ENCODE measurements around the gene SLIT3. TPM values are rescaled to one million over a fixed set of nuclear protein-coding genes. Genes with fewer than 3 reads are reported as not detected.

SLIT3 gene
- total and polyA plus RNA-seq, 2 experiments from 2014 or later = 58.4 to 96.7 TPM

DNA sequence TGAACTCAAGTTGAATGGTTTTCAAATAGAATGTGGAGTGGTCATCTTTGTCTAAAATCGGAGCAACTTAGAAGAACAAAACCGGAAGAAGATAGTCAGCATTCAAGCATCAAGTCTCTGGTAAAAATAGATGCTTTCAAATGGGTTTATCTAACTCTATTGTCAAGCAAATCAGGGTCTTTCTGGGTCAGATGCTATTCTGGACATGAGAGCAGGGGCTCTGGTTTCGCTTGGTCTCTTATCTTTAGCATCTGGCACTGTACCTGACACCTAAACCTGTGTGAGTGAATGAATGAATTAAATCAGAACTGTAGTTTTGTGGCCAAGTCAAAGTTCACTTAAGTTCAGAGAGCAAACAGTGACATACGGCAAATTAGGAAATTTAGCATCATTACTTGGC lies 173.5 kb downstream of the SLIT3 start:
- H3K9me3 ChIP-seq (ENCODE audit: low read depth) = no peaks in the 10 kb centered on the region
- no peaks in the 10 kb centered on the region for H3K27me3 ChIP-seq
- H3K4me2 ChIP-seq = no peak overlapping the region
- H3K9me2 ChIP-seq (replicated peaks; ENCODE audit: insufficient read depth) = no peaks in the 10 kb centered on the region
- no peak overlapping the region for H3K4me3 ChIP-seq
- TF ChIP-seq, protein P1, sequence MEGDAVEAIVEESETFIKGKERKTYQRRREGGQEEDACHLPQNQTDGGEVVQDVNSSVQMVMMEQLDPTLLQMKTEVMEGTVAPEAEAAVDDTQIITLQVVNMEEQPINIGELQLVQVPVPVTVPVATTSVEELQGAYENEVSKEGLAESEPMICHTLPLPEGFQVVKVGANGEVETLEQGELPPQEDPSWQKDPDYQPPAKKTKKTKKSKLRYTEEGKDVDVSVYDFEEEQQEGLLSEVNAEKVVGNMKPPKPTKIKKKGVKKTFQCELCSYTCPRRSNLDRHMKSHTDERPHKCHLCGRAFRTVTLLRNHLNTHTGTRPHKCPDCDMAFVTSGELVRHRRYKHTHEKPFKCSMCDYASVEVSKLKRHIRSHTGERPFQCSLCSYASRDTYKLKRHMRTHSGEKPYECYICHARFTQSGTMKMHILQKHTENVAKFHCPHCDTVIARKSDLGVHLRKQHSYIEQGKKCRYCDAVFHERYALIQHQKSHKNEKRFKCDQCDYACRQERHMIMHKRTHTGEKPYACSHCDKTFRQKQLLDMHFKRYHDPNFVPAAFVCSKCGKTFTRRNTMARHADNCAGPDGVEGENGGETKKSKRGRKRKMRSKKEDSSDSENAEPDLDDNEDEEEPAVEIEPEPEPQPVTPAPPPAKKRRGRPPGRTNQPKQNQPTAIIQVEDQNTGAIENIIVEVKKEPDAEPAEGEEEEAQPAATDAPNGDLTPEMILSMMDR (IDR thresholded peaks at IDR 0.05; ENCODE audit: poor library complexity) = no peak
- TF ChIP-seq EZH2 (IDR thresholded peaks at IDR 0.05; ENCODE audit: borderline replicate concordance) = no peak
- TF ChIP-seq EZH2phosphoT487 (IDR thresholded peaks at IDR 0.05; ENCODE audit: low read depth, severe bottlenecking, unreplicated experiment) = no peak
- H3K27ac ChIP-seq = no peak overlapping the region
- DNase-seq (ENCODE audit: low spot score) = no peak
- peaks cover 8% of the 10 kb centered on the region for H3K4me1 ChIP-seq (ENCODE audit: insufficient read depth)
- H3K79me2 ChIP-seq = no peaks in the 10 kb centered on the region
- 85% methylated on average over 4 of the region's 4 CpGs for WGBS (ENCODE audit: low lambda C conversion rate, missing lambda C conversion rate)
- H2AFZ ChIP-seq = no peak overlapping the region
- H3K36me3 ChIP-seq (replicated peaks; ENCODE audit: insufficient read depth, low read depth) = no peaks in the 10 kb centered on the region
- H4K20me1 ChIP-seq (ENCODE audit: insufficient read depth, poor library complexity, severe bottlenecking) = no peaks in the 10 kb centered on the region

DNA sequence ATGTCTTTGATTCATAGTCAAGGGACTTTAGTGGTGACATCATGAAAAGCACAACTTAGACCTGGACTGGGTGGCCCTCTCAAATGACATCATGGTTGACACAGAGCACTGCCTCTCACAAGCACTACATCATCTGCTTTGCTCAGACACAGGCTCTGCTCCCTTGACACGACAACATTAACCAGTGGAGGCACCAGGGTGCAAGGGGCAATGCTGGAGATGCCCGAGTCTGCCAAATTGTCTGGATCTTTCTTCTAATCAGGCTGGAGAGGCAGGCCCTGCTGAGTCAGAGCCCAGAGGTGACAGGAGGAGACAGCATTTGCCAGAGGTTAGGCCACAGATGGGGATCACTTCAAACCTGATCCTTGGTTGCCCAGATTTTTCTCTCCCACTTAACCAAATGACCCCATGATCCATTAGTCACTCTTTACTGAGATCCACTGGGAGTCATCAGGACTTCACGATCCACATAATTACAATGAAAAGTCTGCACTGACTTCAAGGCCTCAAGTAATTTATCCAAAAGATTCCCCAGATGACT lies 174.4 kb downstream of the SLIT3 start:
- no peaks in the 10 kb centered on the region for H3K27me3 ChIP-seq
- no peaks in the 10 kb centered on the region for H3K36me3 ChIP-seq (replicated peaks; ENCODE audit: insufficient read depth, low read depth)
- no peaks in the 10 kb centered on the region for H3K79me2 ChIP-seq
- no peaks in the 10 kb centered on the region for H4K20me1 ChIP-seq (ENCODE audit: insufficient read depth, poor library complexity, severe bottlenecking)
- no peak for TF ChIP-seq EZH2 (IDR thresholded peaks at IDR 0.05; ENCODE audit: borderline replicate concordance)
- WGBS (ENCODE audit: low lambda C conversion rate, missing lambda C conversion rate) = 82% methylated on average over 3 of the region's 3 CpGs
- no peak for DNase-seq (ENCODE audit: low spot score)
- H3K4me1 ChIP-seq (ENCODE audit: insufficient read depth) = peaks cover 8% of the 10 kb centered on the region
- H2AFZ ChIP-seq = no peak overlapping the region
- no peak overlapping the region for H3K4me2 ChIP-seq
- H3K4me3 ChIP-seq = no peak overlapping the region
- no peaks in the 10 kb centered on the region for H3K9me2 ChIP-seq (replicated peaks; ENCODE audit: insufficient read depth)
- H3K9me3 ChIP-seq (ENCODE audit: low read depth) = no peaks in the 10 kb centered on the region
- H3K27ac ChIP-seq = no peak overlapping the region

DNA sequence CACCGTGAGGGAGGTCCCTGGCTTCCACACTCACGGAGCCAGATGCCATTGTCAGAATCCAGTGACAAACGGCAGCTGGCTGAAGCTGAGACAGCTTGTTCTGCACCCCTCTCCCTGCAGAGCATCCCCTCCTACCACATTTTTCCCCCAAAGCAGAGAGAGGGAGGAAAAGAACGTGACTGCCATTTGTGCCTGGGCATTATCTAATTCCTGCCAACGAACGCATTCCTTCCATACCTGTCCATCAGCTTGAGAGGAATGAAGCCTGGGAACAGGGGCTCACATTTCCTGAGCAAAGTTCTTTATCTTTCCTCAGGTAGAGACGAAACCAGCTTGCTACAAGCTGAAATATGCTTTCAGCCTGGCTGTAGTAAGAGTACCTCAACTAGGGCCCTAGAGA lies 175.4 kb downstream of the SLIT3 start:
- H4K20me1 ChIP-seq (ENCODE audit: insufficient read depth, poor library complexity, severe bottlenecking) = no peaks in the 10 kb centered on the region
- H3K9me2 ChIP-seq (replicated peaks; ENCODE audit: insufficient read depth) = no peaks in the 10 kb centered on the region
- no peak for DNase-seq (ENCODE audit: low spot score)
- no peaks in the 10 kb centered on the region for H3K36me3 ChIP-seq (replicated peaks; ENCODE audit: insufficient read depth, low read depth)
- peaks cover 8% of the 10 kb centered on the region for H3K4me1 ChIP-seq (ENCODE audit: insufficient read depth)
- no peaks in the 10 kb centered on the region for H3K27me3 ChIP-seq
- no peaks in the 10 kb centered on the region for H3K9me3 ChIP-seq (ENCODE audit: low read depth)
- H3K27ac ChIP-seq = no peak overlapping the region
- 41% methylated on average over 7 of the region's 7 CpGs for WGBS (ENCODE audit: low lambda C conversion rate, missing lambda C conversion rate)
- H3K79me2 ChIP-seq = no peaks in the 10 kb centered on the region
- no peak overlapping the region for H3K4me2 ChIP-seq
- no peak overlapping the region for H2AFZ ChIP-seq
- no peak for TF ChIP-seq EZH2 (IDR thresholded peaks at IDR 0.05; ENCODE audit: borderline replicate concordance)
- no peak for TF ChIP-seq EZH2phosphoT487 (IDR thresholded peaks at IDR 0.05; ENCODE audit: low read depth, severe bottlenecking, unreplicated experiment)
- TF ChIP-seq, protein P1 (IDR thresholded peaks at IDR 0.05; ENCODE audit: poor library complexity) = no peak
- H3K4me3 ChIP-seq = no peak overlapping the region

DNA sequence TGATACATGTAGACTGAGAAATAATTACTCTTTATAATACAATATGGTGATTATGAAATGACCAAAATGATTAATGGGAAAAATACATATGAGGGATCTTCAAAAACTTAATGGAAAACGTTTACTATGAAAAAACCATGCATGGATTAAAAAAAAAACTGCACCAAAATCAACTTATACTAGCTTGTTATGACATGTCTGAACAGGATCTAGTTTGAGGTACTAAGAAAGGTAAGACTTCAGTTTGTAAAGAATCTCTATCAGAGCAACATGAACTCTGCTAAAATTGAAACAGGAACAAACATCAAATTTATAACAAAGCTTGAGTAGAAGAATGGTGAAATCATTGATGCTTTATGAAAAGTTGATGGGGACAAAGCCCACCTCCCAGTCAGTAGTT lies 178.0 kb downstream of the SLIT3 start:
- H3K27me3 ChIP-seq = no peaks in the 10 kb centered on the region
- H3K9me2 ChIP-seq (replicated peaks; ENCODE audit: insufficient read depth) = no peaks in the 10 kb centered on the region
- H3K4me2 ChIP-seq = no peak overlapping the region
- no peak overlapping the region for H3K4me3 ChIP-seq
- TF ChIP-seq EZH2 (IDR thresholded peaks at IDR 0.05; ENCODE audit: borderline replicate concordance) = no peak
- no peak for TF ChIP-seq EZH2phosphoT487 (IDR thresholded peaks at IDR 0.05; ENCODE audit: low read depth, severe bottlenecking, unreplicated experiment)
- TF ChIP-seq, protein P1 (IDR thresholded peaks at IDR 0.05; ENCODE audit: poor library complexity) = no peak
- H2AFZ ChIP-seq = no peak overlapping the region
- no peaks in the 10 kb centered on the region for H3K9me3 ChIP-seq (ENCODE audit: low read depth)
- H3K79me2 ChIP-seq = no peaks in the 10 kb centered on the region
- no peak for DNase-seq (ENCODE audit: low spot score)
- H3K4me1 ChIP-seq (ENCODE audit: insufficient read depth) = peaks cover 8% of the 10 kb centered on the region
- no peaks in the 10 kb centered on the region for H4K20me1 ChIP-seq (ENCODE audit: insufficient read depth, poor library complexity, severe bottlenecking)
- 69% methylated on average over 1 of the region's 1 CpG for WGBS (ENCODE audit: low lambda C conversion rate, missing lambda C conversion rate)
- H3K27ac ChIP-seq = no peak overlapping the region
- no peaks in the 10 kb centered on the region for H3K36me3 ChIP-seq (replicated peaks; ENCODE audit: insufficient read depth, low read depth)
